GM23338 (cell line): ENCODE measurements around the gene IL6R. TPM values are rescaled to one million over a fixed set of nuclear protein-coding genes. Genes with fewer than 3 reads are reported as not detected.

Experiments
- ATAC-seq: fragments of 200-7000 bp; cut with Tn5 transposase; 3 replicates; pipeline ENCODE4 v1.9.1; 2020
- DNase-seq: peaks from one replicate; pipeline ENCODE4 v3.0.0-alpha.2; 2015; ENCODE audit warnings: low spot score
- H2AFZ ChIP-seq: fragments of 200-600 bp; sonication (generic); 2 replicates; pipeline ENCODE4 v1.8.0; 2016; ENCODE audit warnings: antibody characterized with exemption, mild to moderate bottlenecking, moderate library complexity
- H3F3A ChIP-seq: fragments of 200-600 bp; sonication (generic); replicated peaks from 2 replicates; pipeline ENCODE4 v1.8.0; 2017; ENCODE audit warnings: antibody characterized with exemption, mixed run types, low read depth
- H3K27ac ChIP-seq: fragments of 200-600 bp; sonication (generic); 2 replicates; pipeline ENCODE4 v1.6.1; 2016; ENCODE audit warnings: low read depth
- H3K27me3 ChIP-seq: fragments of 200-600 bp; sonication (generic); 2 replicates; pipeline ENCODE4 v1.8.0; 2016; ENCODE audit warnings: mild to moderate bottlenecking, mixed run types, moderate library complexity; ENCODE audit not compliant: insufficient read depth
- H3K36me3 ChIP-seq: fragments of 200-600 bp; sonication (generic); 2 replicates; pipeline ENCODE4 v1.8.0; 2016; ENCODE audit warnings: mild to moderate bottlenecking; ENCODE audit not compliant: insufficient read depth
- H3K4me1 ChIP-seq: fragments of 200-600 bp; sonication (generic); 2 replicates; pipeline ENCODE4 v1.8.0; 2016; ENCODE audit warnings: mild to moderate bottlenecking, moderate library complexity; ENCODE audit not compliant: insufficient read depth
- H3K4me2 ChIP-seq: fragments of 200-600 bp; sonication (generic); 2 replicates; pipeline ENCODE4 v1.7.1; 2017; ENCODE audit warnings: mixed run types
- H3K4me3 ChIP-seq: fragments of 200-600 bp; sonication (generic); 2 replicates; pipeline ENCODE4 v1.6.1; 2016; ENCODE audit warnings: mixed run types
- H3K79me2 ChIP-seq: fragments of 200-600 bp; sonication (generic); replicated peaks from 2 replicates; pipeline ENCODE4 v1.8.0; 2017; ENCODE audit warnings: mild to moderate bottlenecking; ENCODE audit not compliant: insufficient read depth
- H3K9me2 ChIP-seq: fragments of 200-600 bp; sonication (generic); 2 replicates; pipeline ENCODE4 v1.8.0; 2017; ENCODE audit not compliant: insufficient read depth
- H4K20me1 ChIP-seq: fragments of 200-600 bp; sonication (generic); replicated peaks from 2 replicates; pipeline ENCODE4 v1.8.0; 2017; ENCODE audit warnings: mild to moderate bottlenecking; ENCODE audit not compliant: insufficient read depth
- H3K27ac Mint-ChIP-seq: 2 replicates; pipeline ENCODE4 v1.8.0; 2020; ENCODE audit warnings: inconsistent platforms, mild to moderate bottlenecking, moderate library complexity, mixed read lengths
- H3K27me3 Mint-ChIP-seq: 3 replicates; pipeline ENCODE4 v1.8.0; 2022; ENCODE audit warnings: low read depth, mild to moderate bottlenecking, moderate library complexity, mixed read lengths, inconsistent platforms; ENCODE audit not compliant: insufficient read depth, poor library complexity
- H3K36me3 Mint-ChIP-seq: 3 replicates; pipeline ENCODE4 v1.8.0; 2021; ENCODE audit warnings: low read depth, mild to moderate bottlenecking, inconsistent platforms, moderate library complexity, mixed read lengths
- H3K4me1 Mint-ChIP-seq: 3 replicates; pipeline ENCODE4 v1.8.0; 2020; ENCODE audit warnings: mild to moderate bottlenecking, inconsistent platforms, mixed read lengths
- H3K4me3 Mint-ChIP-seq: 3 replicates; pipeline ENCODE4 v1.8.0; 2021; ENCODE audit warnings: moderate library complexity, mild to moderate bottlenecking, inconsistent platforms, mixed read lengths
- H3K9me3 Mint-ChIP-seq: 3 replicates; pipeline ENCODE4 v1.8.0; 2020; ENCODE audit warnings: moderate library complexity, mild to moderate bottlenecking, inconsistent platforms, mixed read lengths
- CREB1 ChIP-seq: fragments of 250-450 bp; sonication (Bioruptor Pico); IDR thresholded peaks from 2 replicates; pipeline ENCODE4 v1.5.0; 2020; ENCODE audit warnings: low read depth, mild to moderate bottlenecking, moderate library complexity
- EZH2 ChIP-seq: fragments of 200-600 bp; sonication (generic); IDR thresholded peaks from one replicate; pipeline ENCODE4 v1.8.0; 2017; ENCODE audit warnings: antibody characterized with exemption, mild to moderate bottlenecking, low read depth; ENCODE audit not compliant: unreplicated experiment
- EZH2phosphoT487 ChIP-seq: fragments of 200-600 bp; sonication (generic); IDR thresholded peaks from one replicate; pipeline ENCODE4 v1.8.1; 2018; ENCODE audit warnings: antibody characterized with exemption; ENCODE audit not compliant: unreplicated experiment
- JUNB ChIP-seq: IDR thresholded peaks from one replicate; pipeline ENCODE4 v1.6.1; 2016; ENCODE audit warnings: antibody characterized with exemption; ENCODE audit not compliant: unreplicated experiment
- NANOG ChIP-seq: IDR thresholded peaks from 2 replicates; pipeline ENCODE4 v1.6.1; 2016; ENCODE audit warnings: antibody characterized with exemption, borderline replicate concordance
- POLR2AphosphoS5 ChIP-seq: IDR thresholded peaks from 2 replicates; pipeline ENCODE4 v1.6.1; 2016; ENCODE audit warnings: antibody characterized with exemption, low read depth
- STAT1 ChIP-seq: IDR thresholded peaks from one replicate; pipeline ENCODE4 v1.6.1; 2016; ENCODE audit warnings: antibody characterized with exemption; ENCODE audit not compliant: unreplicated experiment
- ZNF114 ChIP-seq: fragments of 250-450 bp; sonication (Bioruptor Pico); IDR thresholded peaks from 2 replicates; pipeline ENCODE4 v1.5.0; 2020; ENCODE audit warnings: mild to moderate bottlenecking, moderate library complexity
- ZNF331 ChIP-seq: fragments of 250-450 bp; sonication (Bioruptor Pico); IDR thresholded peaks from 2 replicates; pipeline ENCODE4 v1.5.0; 2020; ENCODE audit warnings: low read depth, mild to moderate bottlenecking, moderate library complexity
- polyA plus RNA-seq: library from polyadenylated mRNA; unstranded; fragments of >200 nt; fragmentation: Nextera tagmentation; extraction: Ambion mirVana; gene quantifications from 2 replicates; pipeline ENCODE4 v1.2.1, GENCODE V29; 2016
- total RNA-seq: library from RNA; depleted of rRNA; stranded (reverse); fragments of >200 nt; shearing (Covaris generic); gene quantifications from 2 replicates; pipeline ENCODE4 v1.2.3, GENCODE V29; 2014
- TF ChIP-seq, protein P1 (sequence below), 2 experiments: fragments of 200-600 bp in 1 of 2; sonication (generic) in 1 of 2; conservative IDR thresholded peaks; 2 replicates each; pipeline versions ENCODE4 v1.5.1 to v1.6.1; 2016 to 2017; ENCODE audit warnings: antibody characterized with exemption in 2 of 2, low read depth in 2 of 2, mild to moderate bottlenecking in 2 of 2, moderate library complexity in 1 of 2
- TF ChIP-seq, protein P2 (sequence below): fragments of 250-450 bp; sonication (Bioruptor Pico); IDR thresholded peaks from 2 replicates; pipeline ENCODE4 v1.5.0; 2020; ENCODE audit warnings: mild to moderate bottlenecking, moderate library complexity
- TF ChIP-seq, protein P3 (sequence below): IDR thresholded peaks from one replicate; pipeline ENCODE4 v1.6.1; 2018; ENCODE audit warnings: antibody characterized with exemption; ENCODE audit not compliant: unreplicated experiment
- TF ChIP-seq, protein P4 (sequence below): IDR thresholded peaks from 2 replicates; pipeline ENCODE4 v1.6.1; 2016; ENCODE audit warnings: antibody characterized with exemption

IL6R gene
- total and polyA plus RNA-seq, 2 experiments from 2014 or later: 1.0 to 13.8 TPM

DNA sequence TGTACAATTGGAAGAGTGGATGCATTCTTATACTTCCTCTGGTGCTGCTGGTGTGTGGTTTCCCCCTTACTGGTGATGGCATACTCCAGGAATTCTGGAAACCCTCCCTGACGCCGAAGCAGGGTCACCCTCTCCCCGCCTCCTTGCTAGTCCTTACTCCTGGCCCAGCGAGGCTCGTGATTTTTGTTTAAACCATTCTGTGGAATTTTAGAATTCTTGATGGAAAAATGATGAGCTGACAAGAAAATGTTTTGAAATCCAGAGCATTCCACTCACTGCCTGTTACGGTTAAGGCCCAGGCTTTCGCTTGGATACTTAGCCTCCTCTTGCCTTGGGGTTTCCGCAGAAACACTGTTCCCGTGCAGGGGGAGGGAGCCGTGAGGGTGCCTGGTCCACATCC is 41.1 kb downstream of the IL6R start:
- peaks cover 5% of the 10 kb centered on the region for H3K4me1 Mint-ChIP-seq
- H3K27ac Mint-ChIP-seq: no peak overlapping the region
- no peak for ATAC-seq
- no peak overlapping the region for H3K4me3 ChIP-seq
- no peaks in the 10 kb centered on the region for H3K36me3 Mint-ChIP-seq
- H3K27me3 ChIP-seq: no peaks in the 10 kb centered on the region
- no peak overlapping the region for H3K4me3 Mint-ChIP-seq
- no peak overlapping the region for H3K27ac ChIP-seq
- no peaks in the 10 kb centered on the region for H3K79me2 ChIP-seq
- H3K9me3 Mint-ChIP-seq: no peaks in the 10 kb centered on the region
- no peaks in the 10 kb centered on the region for H3K36me3 ChIP-seq
- H3K9me2 ChIP-seq: no peaks in the 10 kb centered on the region
- no peak overlapping the region for H3K4me2 ChIP-seq
- no peaks in the 10 kb centered on the region for H3F3A ChIP-seq
- no peaks in the 10 kb centered on the region for H3K4me1 ChIP-seq
- no peaks in the 10 kb centered on the region for H3K27me3 Mint-ChIP-seq
- H2AFZ ChIP-seq: no peak overlapping the region
- TF ChIP-seq, protein P1, sequence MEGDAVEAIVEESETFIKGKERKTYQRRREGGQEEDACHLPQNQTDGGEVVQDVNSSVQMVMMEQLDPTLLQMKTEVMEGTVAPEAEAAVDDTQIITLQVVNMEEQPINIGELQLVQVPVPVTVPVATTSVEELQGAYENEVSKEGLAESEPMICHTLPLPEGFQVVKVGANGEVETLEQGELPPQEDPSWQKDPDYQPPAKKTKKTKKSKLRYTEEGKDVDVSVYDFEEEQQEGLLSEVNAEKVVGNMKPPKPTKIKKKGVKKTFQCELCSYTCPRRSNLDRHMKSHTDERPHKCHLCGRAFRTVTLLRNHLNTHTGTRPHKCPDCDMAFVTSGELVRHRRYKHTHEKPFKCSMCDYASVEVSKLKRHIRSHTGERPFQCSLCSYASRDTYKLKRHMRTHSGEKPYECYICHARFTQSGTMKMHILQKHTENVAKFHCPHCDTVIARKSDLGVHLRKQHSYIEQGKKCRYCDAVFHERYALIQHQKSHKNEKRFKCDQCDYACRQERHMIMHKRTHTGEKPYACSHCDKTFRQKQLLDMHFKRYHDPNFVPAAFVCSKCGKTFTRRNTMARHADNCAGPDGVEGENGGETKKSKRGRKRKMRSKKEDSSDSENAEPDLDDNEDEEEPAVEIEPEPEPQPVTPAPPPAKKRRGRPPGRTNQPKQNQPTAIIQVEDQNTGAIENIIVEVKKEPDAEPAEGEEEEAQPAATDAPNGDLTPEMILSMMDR (conservative IDR thresholded peaks at IDR 0.05; ENCODE audit: low read depth in 2 of 2): no peak
- no peak for TF ChIP-seq NANOG
- TF ChIP-seq ZNF114 (CRISPR knock-in tag): no peak
- TF ChIP-seq, protein P2, sequence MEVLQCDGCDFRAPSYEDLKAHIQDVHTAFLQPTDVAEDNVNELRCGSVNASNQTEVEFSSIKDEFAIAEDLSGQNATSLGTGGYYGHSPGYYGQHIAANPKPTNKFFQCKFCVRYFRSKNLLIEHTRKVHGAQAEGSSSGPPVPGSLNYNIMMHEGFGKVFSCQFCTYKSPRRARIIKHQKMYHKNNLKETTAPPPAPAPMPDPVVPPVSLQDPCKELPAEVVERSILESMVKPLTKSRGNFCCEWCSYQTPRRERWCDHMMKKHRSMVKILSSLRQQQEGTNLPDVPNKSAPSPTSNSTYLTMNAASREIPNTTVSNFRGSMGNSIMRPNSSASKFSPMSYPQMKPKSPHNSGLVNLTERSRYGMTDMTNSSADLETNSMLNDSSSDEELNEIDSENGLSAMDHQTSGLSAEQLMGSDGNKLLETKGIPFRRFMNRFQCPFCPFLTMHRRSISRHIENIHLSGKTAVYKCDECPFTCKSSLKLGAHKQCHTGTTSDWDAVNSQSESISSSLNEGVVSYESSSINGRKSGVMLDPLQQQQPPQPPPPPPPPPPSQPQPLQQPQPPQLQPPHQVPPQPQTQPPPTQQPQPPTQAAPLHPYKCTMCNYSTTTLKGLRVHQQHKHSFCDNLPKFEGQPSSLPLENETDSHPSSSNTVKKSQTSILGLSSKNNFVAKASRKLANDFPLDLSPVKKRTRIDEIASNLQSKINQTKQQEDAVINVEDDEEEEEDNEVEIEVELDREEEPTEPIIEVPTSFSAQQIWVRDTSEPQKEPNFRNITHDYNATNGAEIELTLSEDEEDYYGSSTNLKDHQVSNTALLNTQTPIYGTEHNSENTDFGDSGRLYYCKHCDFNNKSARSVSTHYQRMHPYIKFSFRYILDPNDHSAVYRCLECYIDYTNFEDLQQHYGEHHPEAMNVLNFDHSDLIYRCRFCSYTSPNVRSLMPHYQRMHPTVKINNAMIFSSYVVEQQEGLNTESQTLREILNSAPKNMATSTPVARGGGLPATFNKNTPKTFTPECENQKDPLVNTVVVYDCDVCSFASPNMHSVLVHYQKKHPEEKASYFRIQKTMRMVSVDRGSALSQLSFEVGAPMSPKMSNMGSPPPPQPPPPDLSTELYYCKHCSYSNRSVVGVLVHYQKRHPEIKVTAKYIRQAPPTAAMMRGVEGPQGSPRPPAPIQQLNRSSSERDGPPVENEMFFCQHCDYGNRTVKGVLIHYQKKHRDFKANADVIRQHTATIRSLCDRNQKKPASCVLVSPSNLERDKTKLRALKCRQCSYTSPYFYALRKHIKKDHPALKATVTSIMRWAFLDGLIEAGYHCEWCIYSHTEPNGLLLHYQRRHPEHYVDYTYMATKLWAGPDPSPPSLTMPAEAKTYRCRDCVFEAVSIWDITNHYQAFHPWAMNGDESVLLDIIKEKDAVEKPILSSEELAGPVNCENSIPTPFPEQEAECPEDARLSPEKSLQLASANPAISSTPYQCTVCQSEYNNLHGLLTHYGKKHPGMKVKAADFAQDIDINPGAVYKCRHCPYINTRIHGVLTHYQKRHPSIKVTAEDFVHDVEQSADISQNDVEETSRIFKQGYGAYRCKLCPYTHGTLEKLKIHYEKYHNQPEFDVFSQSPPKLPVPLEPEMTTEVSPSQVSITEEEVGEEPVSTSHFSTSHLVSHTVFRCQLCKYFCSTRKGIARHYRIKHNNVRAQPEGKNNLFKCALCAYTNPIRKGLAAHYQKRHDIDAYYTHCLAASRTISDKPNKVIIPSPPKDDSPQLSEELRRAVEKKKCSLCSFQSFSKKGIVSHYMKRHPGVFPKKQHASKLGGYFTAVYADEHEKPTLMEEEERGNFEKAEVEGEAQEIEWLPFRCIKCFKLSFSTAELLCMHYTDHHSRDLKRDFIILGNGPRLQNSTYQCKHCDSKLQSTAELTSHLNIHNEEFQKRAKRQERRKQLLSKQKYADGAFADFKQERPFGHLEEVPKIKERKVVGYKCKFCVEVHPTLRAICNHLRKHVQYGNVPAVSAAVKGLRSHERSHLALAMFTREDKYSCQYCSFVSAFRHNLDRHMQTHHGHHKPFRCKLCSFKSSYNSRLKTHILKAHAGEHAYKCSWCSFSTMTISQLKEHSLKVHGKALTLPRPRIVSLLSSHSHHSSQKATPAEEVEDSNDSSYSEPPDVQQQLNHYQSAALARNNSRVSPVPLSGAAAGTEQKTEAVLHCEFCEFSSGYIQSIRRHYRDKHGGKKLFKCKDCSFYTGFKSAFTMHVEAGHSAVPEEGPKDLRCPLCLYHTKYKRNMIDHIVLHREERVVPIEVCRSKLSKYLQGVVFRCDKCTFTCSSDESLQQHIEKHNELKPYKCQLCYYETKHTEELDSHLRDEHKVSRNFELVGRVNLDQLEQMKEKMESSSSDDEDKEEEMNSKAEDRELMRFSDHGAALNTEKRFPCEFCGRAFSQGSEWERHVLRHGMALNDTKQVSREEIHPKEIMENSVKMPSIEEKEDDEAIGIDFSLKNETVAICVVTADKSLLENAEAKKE: no peak
- TF ChIP-seq, protein P3, sequence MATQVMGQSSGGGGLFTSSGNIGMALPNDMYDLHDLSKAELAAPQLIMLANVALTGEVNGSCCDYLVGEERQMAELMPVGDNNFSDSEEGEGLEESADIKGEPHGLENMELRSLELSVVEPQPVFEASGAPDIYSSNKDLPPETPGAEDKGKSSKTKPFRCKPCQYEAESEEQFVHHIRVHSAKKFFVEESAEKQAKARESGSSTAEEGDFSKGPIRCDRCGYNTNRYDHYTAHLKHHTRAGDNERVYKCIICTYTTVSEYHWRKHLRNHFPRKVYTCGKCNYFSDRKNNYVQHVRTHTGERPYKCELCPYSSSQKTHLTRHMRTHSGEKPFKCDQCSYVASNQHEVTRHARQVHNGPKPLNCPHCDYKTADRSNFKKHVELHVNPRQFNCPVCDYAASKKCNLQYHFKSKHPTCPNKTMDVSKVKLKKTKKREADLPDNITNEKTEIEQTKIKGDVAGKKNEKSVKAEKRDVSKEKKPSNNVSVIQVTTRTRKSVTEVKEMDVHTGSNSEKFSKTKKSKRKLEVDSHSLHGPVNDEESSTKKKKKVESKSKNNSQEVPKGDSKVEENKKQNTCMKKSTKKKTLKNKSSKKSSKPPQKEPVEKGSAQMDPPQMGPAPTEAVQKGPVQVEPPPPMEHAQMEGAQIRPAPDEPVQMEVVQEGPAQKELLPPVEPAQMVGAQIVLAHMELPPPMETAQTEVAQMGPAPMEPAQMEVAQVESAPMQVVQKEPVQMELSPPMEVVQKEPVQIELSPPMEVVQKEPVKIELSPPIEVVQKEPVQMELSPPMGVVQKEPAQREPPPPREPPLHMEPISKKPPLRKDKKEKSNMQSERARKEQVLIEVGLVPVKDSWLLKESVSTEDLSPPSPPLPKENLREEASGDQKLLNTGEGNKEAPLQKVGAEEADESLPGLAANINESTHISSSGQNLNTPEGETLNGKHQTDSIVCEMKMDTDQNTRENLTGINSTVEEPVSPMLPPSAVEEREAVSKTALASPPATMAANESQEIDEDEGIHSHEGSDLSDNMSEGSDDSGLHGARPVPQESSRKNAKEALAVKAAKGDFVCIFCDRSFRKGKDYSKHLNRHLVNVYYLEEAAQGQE: no peak
- TF ChIP-seq, protein P4, sequence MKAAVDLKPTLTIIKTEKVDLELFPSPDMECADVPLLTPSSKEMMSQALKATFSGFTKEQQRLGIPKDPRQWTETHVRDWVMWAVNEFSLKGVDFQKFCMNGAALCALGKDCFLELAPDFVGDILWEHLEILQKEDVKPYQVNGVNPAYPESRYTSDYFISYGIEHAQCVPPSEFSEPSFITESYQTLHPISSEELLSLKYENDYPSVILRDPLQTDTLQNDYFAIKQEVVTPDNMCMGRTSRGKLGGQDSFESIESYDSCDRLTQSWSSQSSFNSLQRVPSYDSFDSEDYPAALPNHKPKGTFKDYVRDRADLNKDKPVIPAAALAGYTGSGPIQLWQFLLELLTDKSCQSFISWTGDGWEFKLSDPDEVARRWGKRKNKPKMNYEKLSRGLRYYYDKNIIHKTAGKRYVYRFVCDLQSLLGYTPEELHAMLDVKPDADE: no peak
- no peak for TF ChIP-seq EZH2phosphoT487
- no peak for TF ChIP-seq EZH2
- no peak for TF ChIP-seq STAT1
- TF ChIP-seq ZNF331 (CRISPR knock-in tag): no peak
- no peak for TF ChIP-seq JUNB
- TF ChIP-seq POLR2AphosphoS5: no peak
- TF ChIP-seq CREB1 (CRISPR knock-in tag): no peak
- no peaks in the 10 kb centered on the region for H4K20me1 ChIP-seq
- DNase-seq: no peak
